PC-9 (cell line): ENCODE measurements around the gene BFSP2.

Experiments used
- EZH2 ChIP-seq: fragments of 200-600 bp; sonication (generic); IDR thresholded peaks from 2 replicates; pipeline ENCODE4 v1.8.0; 2017; ENCODE audit warnings: antibody characterized with exemption, low read depth
- TF ChIP-seq, protein P1 (sequence below): fragments of 200-600 bp; sonication (generic); conservative IDR thresholded peaks from 2 replicates; pipeline ENCODE4 v1.6.1; 2017; ENCODE audit warnings: mixed run types, antibody characterized with exemption, mild to moderate bottlenecking, moderate library complexity

DNA sequence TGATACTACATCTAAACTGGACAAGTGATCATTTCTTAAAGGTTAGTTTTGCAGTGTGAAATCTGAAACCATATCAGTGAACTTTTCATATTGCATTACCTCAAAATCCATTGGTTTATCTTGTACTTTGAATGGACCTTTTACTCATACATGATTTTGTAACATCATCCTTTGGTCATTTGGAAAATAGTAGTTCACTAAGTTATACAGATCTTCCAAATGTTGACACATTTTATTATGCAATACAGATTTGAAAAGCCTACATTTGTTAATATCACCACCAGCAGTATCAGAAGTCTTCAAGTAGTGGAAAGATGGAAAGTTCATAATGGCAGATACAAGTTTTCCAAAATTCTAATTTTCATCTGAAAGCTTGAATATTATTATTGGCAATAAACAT, 109.6 kb downstream of the BFSP2 start:
- no peak for TF ChIP-seq EZH2
- TF ChIP-seq, protein P1, sequence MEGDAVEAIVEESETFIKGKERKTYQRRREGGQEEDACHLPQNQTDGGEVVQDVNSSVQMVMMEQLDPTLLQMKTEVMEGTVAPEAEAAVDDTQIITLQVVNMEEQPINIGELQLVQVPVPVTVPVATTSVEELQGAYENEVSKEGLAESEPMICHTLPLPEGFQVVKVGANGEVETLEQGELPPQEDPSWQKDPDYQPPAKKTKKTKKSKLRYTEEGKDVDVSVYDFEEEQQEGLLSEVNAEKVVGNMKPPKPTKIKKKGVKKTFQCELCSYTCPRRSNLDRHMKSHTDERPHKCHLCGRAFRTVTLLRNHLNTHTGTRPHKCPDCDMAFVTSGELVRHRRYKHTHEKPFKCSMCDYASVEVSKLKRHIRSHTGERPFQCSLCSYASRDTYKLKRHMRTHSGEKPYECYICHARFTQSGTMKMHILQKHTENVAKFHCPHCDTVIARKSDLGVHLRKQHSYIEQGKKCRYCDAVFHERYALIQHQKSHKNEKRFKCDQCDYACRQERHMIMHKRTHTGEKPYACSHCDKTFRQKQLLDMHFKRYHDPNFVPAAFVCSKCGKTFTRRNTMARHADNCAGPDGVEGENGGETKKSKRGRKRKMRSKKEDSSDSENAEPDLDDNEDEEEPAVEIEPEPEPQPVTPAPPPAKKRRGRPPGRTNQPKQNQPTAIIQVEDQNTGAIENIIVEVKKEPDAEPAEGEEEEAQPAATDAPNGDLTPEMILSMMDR, result no peak
